NCI-H1436 treated with DMSO at 0.1 percent for 48 hours (cell line): ENCODE measurements around the gene SEL1L.
"Not testable (repeated sequence)": the region's sequence is repeated elsewhere in the genome, so short reads cannot be mapped to it uniquely, and the experiment has no call there.

Source experiments
- DNase-seq: peaks from one replicate; lab custom pipeline; 2025; lab: John Stamatoyannopoulos, UW

The SEL1L gene

DNA sequence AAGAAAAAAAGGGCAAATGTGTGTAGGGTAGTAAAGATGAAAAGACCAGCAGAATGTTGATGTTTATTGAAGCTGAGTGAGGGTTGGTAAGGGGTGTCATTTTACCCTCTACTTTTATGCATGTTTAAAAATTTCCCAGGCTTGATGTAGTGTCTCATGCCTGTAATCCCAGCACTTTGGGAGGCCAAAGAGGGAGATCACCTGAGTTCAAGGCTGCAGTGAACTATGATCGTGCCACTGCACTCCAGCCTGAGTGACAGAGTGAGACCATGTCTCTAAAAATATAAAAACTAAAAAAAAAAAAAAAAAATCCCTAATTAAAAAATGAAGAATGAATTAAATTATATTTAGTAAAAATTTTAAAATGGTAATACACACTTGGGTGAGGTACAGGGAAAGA lies 8.5 kb downstream of the SEL1L start:
- no peak for DNase-seq

DNA sequence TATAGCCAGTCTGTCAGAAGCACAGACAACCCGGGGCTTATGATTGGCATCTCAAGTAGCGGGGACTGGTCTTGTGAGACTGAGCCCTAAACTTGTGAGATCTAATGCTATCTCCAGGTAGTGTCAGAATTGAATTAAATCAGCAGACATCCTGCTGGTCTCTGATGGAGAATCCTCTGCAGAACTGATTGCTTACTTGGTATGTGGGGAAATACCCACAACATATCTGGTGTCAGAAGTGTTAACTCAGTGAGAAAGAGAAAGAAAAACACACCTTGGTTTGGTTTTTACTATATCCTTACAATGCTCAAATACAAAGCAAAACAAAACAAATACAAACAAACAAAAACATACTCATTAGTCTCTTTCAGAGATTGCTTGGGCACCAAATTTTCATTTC lies 10.0 kb downstream of the SEL1L start:
- DNase-seq: no peak

- no peak for DNase-seq
Measured at GRCh38 chr14:81523016-81523415, 10.6 kb downstream of the SEL1L start.

DNA sequence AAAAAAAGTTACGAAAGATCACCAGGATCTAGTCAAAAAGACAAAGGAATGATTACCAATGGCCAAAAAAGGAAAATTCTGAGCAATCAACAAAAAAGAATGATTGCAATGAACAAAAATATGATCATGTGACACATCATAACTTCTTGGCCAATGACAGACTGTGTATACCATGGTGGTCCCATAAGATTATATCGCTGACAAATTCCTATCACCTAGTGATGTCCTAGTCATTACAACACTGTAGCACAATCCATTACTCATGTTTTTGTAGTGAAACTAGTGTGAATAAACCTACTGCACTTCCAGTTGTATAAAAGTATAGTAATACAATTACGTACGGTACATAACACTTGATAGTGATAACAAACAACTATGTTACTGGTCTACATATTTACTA lies 12.3 kb downstream of the SEL1L start:
- DNase-seq: no peak

DNA sequence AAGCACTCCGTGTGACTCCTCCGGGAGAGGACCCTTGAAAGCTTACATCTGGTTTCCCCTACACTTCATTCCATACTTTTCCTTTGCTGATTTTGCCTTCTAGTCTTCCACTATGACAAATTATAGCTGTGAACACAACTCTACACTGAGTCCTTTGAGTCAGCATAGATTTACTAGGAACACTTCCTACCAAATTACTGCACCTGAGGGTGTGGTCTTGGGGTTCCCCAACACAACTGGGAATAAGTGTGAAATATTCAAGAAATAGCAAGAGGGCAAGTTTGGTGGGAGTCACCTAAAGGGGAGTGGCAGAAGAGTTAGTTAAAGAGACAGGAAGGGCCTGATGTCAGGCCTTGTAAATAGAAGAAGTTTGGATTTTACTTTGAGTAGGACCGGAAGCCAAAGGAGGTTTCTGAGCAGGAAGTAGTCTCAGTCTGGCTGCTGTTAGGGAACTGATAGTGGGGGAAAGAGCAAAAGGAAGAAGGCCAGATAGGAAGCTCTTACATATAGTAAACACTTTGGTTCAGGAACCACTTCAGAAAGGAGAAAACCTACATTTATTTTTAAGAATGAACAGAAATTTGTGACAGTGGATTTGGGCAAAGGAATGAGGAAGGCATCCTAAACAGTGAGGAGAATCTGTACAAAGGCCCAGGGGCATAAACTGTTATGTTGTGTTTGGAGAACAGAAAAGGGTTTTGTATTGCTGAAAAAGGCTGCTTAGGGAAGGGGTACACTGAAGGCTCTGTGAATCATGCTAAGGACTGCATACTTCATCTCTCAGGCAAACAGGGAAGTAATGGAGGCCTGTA lies 14.2 kb downstream of the SEL1L start:
- DNase-seq: no peak

- DNase-seq: no peak
Measured at GRCh38 chr14:81517798-81518398, 15.8 kb downstream of the SEL1L start.

DNA sequence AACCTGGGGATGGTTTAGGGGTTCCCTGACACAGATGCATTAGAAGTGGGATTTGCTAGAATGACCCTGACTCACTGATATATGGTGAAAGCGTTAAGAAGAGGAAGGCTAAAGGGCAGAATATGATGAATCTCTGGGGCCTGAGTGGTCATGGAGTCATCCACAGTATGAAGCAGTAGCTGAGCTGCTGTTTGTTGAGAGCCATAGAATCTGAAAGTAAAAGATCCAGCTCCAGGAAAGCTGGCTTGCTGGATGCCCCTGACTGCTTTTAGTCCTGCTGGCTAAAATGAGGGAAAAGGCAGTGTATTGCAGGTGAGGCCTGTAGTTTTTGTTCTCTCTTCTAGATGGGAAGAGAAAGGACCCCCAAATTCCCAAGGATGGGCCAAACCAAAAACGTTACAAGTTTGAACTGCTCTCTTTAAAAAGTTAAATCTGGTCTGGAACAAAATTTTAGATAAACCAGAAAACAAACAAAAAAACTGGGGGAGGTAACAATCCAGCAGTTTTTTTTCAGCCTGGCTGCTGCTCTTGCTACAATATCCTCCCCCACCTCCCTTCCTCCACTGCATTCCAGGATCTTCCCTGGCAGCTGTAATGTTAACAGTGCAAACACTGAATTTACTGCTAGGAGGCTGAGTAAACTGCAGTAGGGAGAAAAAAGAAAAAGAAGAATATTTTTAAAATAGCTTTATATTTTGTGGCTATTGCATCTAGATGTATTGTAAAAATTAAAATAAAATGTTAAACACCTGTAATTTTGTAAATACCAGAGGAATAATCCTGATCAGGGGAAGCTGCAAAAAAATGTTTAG lies 16.5 kb downstream of the SEL1L start:
- DNase-seq: no peak

GRCh38 chr14:81515927-81516326 lies 17.7 kb downstream of the SEL1L start:
- not testable (repeated sequence) for DNase-seq

DNA sequence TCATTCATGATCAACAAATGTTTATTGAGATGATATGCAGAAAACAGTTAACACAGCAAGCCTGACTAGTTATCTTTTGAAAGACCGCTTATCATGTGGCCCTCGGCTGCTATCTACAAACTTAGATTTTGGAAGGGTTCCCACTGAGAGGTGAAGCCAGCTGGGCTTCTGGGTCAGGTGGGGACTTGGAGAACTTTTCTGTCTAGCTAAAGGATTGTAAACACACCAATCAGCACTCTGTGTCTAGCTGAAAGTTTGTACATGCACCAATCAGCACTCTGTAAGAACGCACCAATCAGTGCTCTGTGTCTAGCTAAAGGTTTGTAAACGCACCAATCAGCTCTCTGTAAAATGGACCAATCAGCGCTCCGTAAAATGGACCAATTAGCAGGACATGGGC lies 20.8 kb downstream of the SEL1L start:
- DNase-seq: not testable (repeated sequence)

DNA sequence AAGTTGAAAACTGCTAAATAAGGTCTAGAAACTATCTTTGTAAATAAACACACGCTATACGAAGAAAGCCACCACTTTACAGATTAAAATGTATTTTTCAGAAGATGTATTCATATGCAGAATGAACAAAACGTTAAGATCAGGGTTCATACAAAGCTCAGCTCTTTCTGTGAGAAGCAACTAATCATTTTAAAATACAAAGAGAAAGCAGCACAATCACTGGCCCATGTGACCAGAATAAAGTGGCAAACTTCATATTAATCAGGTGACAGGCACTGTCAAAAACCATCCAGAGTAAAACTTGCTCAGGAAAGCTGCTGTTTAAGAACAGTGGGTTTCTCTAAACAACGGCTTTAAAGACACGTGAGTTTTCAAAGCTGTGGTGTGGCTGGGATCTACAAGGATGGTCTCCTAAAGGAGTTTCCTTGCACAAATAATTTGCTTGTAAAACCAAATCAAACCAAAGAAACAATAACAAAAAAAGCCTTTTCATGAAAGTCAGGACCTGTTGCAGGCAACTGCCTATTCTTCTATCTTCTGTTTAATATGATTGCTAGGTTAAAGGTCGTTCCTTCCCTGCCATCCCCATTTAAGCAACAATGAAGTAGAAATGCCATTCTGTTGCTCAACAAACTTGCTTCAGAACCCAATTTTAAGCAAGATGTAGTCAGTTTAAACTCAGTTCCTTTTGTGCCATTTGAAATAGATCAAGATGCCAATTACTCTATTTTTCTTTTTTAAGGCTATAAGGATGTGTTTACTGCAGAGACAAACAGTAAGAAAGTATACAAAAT lies 22.3 kb downstream of the SEL1L start:
- DNase-seq: no peak

- no peak for DNase-seq
Measured at GRCh38 chr14:81509838-81510452, 23.7 kb downstream of the SEL1L start.

DNA sequence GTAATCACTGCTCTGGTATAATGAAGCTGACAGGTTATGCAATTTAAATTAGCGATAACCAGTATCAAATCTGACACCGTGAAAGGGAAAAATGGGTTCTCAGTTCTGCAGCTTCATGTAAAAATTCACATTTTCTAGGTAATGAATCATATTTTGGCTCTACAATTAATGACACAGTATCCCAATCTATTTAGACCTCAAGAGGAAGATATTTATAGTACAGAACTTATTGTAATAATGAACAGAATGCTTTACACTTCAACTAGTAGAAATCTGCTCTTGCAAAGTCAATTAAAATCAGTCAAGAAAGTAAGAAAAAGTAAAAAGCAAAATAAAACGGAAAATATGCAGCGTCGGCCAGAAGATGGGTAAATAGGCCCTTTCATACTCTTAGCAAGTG lies 24.3 kb downstream of the SEL1L start:
- DNase-seq: no peak

DNA sequence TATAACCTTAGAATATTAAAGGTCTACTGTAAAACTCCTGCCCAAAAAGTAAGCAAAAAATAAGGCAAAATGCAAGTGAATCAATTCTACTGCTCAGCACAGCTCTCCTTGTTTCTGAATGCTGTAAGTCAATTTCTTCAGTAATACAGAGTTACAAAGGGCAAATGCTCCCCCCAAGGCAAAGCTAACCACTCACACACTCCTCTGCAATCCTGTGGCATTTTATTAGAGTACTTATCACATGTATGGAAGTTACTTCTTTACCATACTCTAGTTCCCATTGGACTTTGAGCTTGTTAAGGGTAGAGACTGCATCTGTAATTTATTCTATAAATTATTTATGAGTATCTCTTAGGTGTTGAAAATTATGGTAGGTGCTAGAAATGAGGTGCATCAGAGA lies 27.2 kb downstream of the SEL1L start:
- DNase-seq: no peak

DNA sequence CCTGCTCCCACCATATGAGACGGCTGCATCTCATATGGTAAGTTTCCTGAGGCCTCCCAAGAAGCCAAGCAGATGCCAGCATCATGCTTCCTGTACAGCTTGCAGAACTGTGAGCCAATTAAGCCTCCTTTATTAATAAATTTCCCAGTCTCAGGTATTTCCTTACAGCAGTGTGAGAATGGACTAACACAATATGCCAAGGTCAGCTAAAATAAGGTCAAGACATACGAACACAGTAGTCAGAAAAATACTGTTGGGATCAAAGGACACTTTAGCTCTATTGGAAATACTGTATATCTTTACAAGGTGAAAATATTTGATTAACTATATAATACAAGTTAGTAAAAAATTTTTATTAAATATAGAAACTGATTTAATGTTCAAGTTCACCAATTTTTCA lies 28.8 kb downstream of the SEL1L start:
- DNase-seq: no peak

GRCh38 chr14:81485781-81486180 lies 47.9 kb downstream of the SEL1L start:
- no peak for DNase-seq

DNA sequence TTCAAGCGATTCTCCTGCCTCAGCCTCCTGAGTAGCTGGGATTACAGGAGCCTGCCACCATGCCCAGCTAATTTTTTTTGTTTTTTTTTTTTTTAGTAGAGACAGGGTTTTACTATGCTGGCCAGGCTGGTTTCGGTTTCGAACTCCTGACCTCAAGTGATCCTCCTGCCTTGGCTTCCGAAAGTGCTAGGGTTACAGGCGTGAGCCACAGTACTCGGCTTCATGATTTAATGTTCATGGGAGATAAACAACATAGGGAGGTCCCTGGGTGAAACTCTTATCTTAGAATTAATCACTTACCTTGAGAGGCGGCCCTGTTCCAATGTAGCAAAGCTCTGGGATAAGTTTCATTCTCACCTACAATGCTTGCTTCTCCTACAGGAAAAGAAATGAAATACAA lies 48.3 kb downstream of the SEL1L start:
- no peak for DNase-seq

GRCh38 chr14:81484120-81484519 lies 49.5 kb downstream of the SEL1L start:
- DNase-seq: no peak

DNA sequence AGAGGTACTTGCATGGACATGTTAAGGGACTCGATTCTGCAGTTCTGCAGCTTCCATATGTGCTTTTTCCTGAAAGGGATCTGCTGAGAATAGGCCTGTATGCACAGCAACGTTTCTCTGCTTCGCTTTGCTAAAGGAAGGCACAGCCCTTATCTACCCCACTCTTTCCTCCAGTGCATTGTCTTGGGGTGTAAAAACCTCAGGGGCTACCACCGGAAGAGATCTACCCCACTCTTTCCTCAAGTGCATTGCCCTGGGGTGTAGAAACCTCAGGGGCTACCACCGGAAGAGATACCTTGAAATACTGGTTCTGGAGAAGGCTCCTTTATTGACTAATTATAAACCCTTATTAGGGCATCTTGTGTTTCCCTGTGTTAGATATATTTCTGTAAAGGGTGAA lies 52.9 kb downstream of the SEL1L start:
- DNase-seq: no peak

DNA sequence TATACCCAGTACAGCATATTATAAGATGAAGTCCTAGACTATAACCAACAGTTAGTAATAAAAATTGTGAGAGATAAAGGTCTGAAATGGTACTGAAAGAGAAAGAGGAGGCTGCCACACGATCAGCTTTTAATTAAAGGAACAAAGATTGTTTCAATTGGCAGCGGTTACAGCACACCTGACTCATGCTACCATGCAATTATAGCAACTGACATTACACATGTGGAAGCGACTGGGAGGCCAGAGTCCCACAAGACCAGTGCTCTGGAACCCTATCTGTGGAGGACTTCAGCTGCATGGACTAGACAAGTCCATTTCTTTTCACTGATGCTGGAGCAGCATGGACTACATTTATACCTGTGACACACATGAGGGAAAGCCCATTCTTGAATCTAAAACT lies 55.2 kb downstream of the SEL1L start:
- DNase-seq: no peak

DNA sequence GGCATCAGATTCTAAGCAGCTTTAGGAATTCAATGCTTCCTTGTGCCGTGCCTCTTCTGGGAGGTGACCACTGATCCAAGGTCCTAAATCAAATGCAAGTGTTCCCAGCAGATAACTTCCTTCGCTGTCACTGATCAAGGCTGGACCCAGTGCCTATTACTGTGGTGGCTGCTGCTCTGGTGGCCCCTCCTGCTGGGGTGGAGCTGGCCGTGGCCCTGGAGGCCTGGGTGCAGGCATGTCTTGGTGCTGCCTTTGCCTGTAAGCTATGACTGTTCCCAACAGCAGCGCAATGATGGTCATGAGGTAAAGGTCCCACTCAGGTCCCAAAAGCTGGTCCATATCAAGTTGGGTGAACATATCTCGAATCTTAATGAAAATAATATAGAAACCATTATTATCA lies 56.8 kb downstream of the SEL1L start:
- no peak for DNase-seq

- DNase-seq: no peak
Measured at GRCh38 chr14:81474685-81475324, 58.8 kb downstream of the SEL1L start.
